Measurements from ENCODE around the gene ITLN1.
A peak's percentile ranks its signal among the peaks of the same experiment; 100 is the strongest.

ITLN1 gene

DNA sequence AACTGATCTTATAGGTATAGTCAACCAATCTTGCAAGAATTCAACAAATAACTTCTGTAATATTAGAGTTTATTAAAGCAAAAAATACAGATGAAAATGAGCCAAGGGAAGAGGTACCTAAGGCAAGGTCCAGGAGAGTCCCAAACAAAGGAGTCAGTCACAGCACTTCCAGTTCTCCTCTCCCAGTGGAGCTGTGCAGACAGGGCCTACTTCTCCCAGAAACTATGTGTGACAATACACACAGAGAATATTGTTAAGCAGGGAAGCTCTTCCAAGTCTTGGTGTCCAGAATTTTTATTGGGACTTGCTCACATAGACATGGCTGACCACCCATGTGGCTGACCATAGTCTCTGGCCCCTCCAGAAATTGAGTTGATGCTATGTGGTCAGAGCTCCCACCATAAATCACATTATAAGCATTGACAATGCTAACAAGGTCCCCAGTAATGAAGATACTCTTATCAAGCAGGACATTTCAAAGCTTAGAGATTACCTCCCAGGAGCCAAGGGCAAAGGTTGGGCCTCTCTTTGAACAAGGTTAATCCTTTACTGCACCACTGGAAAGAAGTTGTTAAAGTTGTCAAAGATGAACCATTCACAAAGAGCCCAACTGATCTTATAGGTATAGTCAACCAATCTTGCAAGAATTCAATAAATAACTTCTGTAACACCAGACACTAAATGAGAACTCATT is 18.8 kb downstream of the ITLN1 start:
- Histone ChIP-seq H3K9ac (ENCODE audit: low read depth, low read length, poor library complexity) (no peak overlapping the region), H2AFZ (ENCODE audit: low read length) (no peak overlapping the region), H3K23ac (ENCODE audit: low read depth, low read length, poor library complexity) (no peak overlapping the region), H3K79me1 (ENCODE audit: low read depth, low read length) (no peaks in the 10 kb centered on the region), H3K9me3 (replicated peaks in 1 of 2; ENCODE audit: control insufficient read depth in 2 of 2, insufficient read depth in 1 of 2, low read depth in 1 of 2, low read length in 2 of 2) (no peaks in the 10 kb centered on the region), H4K8ac (ENCODE audit: low read depth, low read length) (no peak overlapping the region), H3K36me3 (replicated peaks in 1 of 2; ENCODE audit: control insufficient read depth in 2 of 2, insufficient read depth in 2 of 2, low read length in 2 of 2) (no peaks in the 10 kb centered on the region), H2BK12ac (ENCODE audit: low read length) (no peak overlapping the region), H3K27me3 (ENCODE audit: control insufficient read depth in 3 of 3, insufficient read depth in 3 of 3, low read depth in 1 of 3, low read length in 3 of 3) (no peaks in the 10 kb centered on the region), H3K4me2 (ENCODE audit: insufficient read depth, low read length, poor library complexity, severe bottlenecking) (no peak overlapping the region), H3K4me3 (ENCODE audit: low read length in 2 of 2) (no peak overlapping the region), H3K27ac (replicated peaks; ENCODE audit: low read length) (no peak overlapping the region), H4K91ac (ENCODE audit: low read depth, low read length, poor library complexity) (no peak overlapping the region), H3K14ac (ENCODE audit: low read length) (no peak overlapping the region), H3K18ac (ENCODE audit: low read length) (no peak overlapping the region), H2BK5ac (ENCODE audit: low read length) (no peak overlapping the region), H2AK5ac (ENCODE audit: low read depth, low read length) (no peak overlapping the region), H2BK120ac (ENCODE audit: low read depth, low read length) (no peak overlapping the region), H3K4me1 (ENCODE audit: control insufficient read depth in 2 of 2, insufficient read depth in 1 of 2, low read depth in 1 of 2, low read length in 2 of 2) (peaks cover 0 to 4% of the 10 kb centered on the region in 2 donors), H2BK15ac (ENCODE audit: low read length) (no peak overlapping the region), H3K4ac (ENCODE audit: low read length) (no peak overlapping the region)
- DNase-seq (ENCODE audit: low spot score), result no peak

DNA sequence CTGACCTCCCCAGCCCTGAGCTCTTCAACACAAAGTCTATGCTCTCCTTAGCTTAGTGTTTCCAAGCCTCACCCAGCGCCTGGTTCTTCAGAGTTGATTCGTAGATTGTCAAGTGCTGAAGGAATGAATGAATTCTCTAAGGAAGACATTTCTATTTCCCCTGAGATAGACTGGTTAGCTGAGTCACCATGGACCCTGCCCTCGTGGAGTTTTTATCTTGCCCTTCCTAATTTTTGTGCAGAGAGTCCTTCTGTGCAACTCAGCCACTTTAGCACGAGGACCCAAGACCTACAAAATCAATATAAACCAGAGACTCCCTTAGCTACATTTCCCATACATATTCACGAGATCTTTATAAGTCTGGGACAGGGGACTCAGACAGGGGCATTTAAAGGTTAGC is 19.6 kb downstream of the ITLN1 start:
- H3K4ac ChIP-seq (ENCODE audit: low read length), result no peak overlapping the region
- H2BK15ac ChIP-seq (ENCODE audit: low read length), result no peak overlapping the region
- no CpG with 5 or more reads among the region's 5 CpGs for WGBS, 2 donors (ENCODE audit: extremely low coverage in 2 of 2, insufficient read length in 2 of 2, insufficient replicate concordance in 1 of 2)
- H3K36me3 ChIP-seq (replicated peaks in 1 of 2; ENCODE audit: control insufficient read depth in 2 of 2, insufficient read depth in 2 of 2, low read length in 2 of 2), result no peaks in the 10 kb centered on the region
- no peaks in the 10 kb centered on the region for H3K27me3 ChIP-seq (ENCODE audit: control insufficient read depth in 3 of 3, insufficient read depth in 3 of 3, low read depth in 1 of 3, low read length in 3 of 3)
- no peak overlapping the region for H2AFZ ChIP-seq (ENCODE audit: low read length)
- H2AK5ac ChIP-seq (ENCODE audit: low read depth, low read length), result no peak overlapping the region
- H3K79me1 ChIP-seq (ENCODE audit: low read depth, low read length), result no peaks in the 10 kb centered on the region
- H4K8ac ChIP-seq (ENCODE audit: low read depth, low read length), result no peak overlapping the region
- no peaks in the 10 kb centered on the region for H3K9me3 ChIP-seq (replicated peaks in 1 of 2; ENCODE audit: control insufficient read depth in 2 of 2, insufficient read depth in 1 of 2, low read depth in 1 of 2, low read length in 2 of 2)
- no peak overlapping the region for H2BK5ac ChIP-seq (ENCODE audit: low read length)
- H4K91ac ChIP-seq (ENCODE audit: low read depth, low read length, poor library complexity), result no peak overlapping the region
- no peak overlapping the region for H3K27ac ChIP-seq (replicated peaks; ENCODE audit: low read length)
- no peak overlapping the region for H3K18ac ChIP-seq (ENCODE audit: low read length)
- H3K4me1 ChIP-seq (ENCODE audit: control insufficient read depth in 2 of 2, insufficient read depth in 1 of 2, low read depth in 1 of 2, low read length in 2 of 2), result peaks cover 0 to 9% of the 10 kb centered on the region in 2 donors
- no peak overlapping the region for H3K9ac ChIP-seq (ENCODE audit: low read depth, low read length, poor library complexity)
- no peak overlapping the region for H3K4me2 ChIP-seq (ENCODE audit: insufficient read depth, low read length, poor library complexity, severe bottlenecking)
- H2BK12ac ChIP-seq (ENCODE audit: low read length), result no peak overlapping the region
- H2BK120ac ChIP-seq (ENCODE audit: low read depth, low read length), result no peak overlapping the region
- no peak overlapping the region for H3K23ac ChIP-seq (ENCODE audit: low read depth, low read length, poor library complexity)
- H3K4me3 ChIP-seq (ENCODE audit: low read length in 2 of 2), result no peak overlapping the region
- H3K14ac ChIP-seq (ENCODE audit: low read length), result no peak overlapping the region
- no peak for DNase-seq (ENCODE audit: low spot score)

DNA sequence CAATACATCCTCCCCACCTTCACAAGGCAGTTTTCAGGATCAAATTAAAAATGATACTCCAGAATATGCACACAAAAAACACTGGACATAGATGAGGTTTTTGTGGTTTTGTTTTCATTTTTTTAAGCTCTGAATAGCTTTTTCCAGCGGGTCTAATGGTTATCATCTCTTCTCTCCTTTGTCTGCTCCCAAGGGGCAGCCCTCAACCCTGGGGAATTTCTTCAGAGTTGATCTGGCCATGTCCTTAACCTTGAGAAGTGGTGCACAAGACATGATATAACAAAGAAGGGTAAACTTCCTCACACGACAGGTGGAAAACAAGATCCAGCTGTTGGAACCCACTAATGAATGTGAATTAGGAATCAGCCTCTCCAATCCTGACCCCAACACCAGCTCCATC is 20.8 kb downstream of the ITLN1 start:
- Histone ChIP-seq H3K79me1 (ENCODE audit: low read depth, low read length) (no peaks in the 10 kb centered on the region), H3K4me1 (ENCODE audit: control insufficient read depth in 2 of 2, insufficient read depth in 1 of 2, low read depth in 1 of 2, low read length in 2 of 2) (peaks cover 0 to 9% of the 10 kb centered on the region in 2 donors), H4K91ac (ENCODE audit: low read depth, low read length, poor library complexity) (no peak overlapping the region), H3K18ac (ENCODE audit: low read length) (no peak overlapping the region), H3K9me3 (replicated peaks in 1 of 2; ENCODE audit: control insufficient read depth in 2 of 2, insufficient read depth in 1 of 2, low read depth in 1 of 2, low read length in 2 of 2) (no peaks in the 10 kb centered on the region), H3K4me3 (ENCODE audit: low read length in 2 of 2) (no peak overlapping the region), H2BK120ac (ENCODE audit: low read depth, low read length) (no peak overlapping the region), H3K4me2 (ENCODE audit: insufficient read depth, low read length, poor library complexity, severe bottlenecking) (no peak overlapping the region), H3K23ac (ENCODE audit: low read depth, low read length, poor library complexity) (no peak overlapping the region), H3K27ac (replicated peaks; ENCODE audit: low read length) (no peak overlapping the region), H4K8ac (ENCODE audit: low read depth, low read length) (no peak overlapping the region), H2BK12ac (ENCODE audit: low read length) (no peak overlapping the region), H3K4ac (ENCODE audit: low read length) (no peak overlapping the region), H3K36me3 (replicated peaks in 1 of 2; ENCODE audit: control insufficient read depth in 2 of 2, insufficient read depth in 2 of 2, low read length in 2 of 2) (no peaks in the 10 kb centered on the region), H2BK15ac (ENCODE audit: low read length) (no peak overlapping the region), H3K9ac (ENCODE audit: low read depth, low read length, poor library complexity) (no peak overlapping the region), H2AK5ac (ENCODE audit: low read depth, low read length) (no peak overlapping the region), H2BK5ac (ENCODE audit: low read length) (no peak overlapping the region), H2AFZ (ENCODE audit: low read length) (no peak overlapping the region), H3K27me3 (ENCODE audit: control insufficient read depth in 3 of 3, insufficient read depth in 3 of 3, low read depth in 1 of 3, low read length in 3 of 3) (no peaks in the 10 kb centered on the region), H3K14ac (ENCODE audit: low read length) (no peak overlapping the region)
- no CpG with 5 or more reads among the region's 2 CpGs for WGBS, 2 donors (ENCODE audit: extremely low coverage in 2 of 2, insufficient read length in 2 of 2, insufficient replicate concordance in 1 of 2)
- no peak for DNase-seq (ENCODE audit: low spot score)

DNA sequence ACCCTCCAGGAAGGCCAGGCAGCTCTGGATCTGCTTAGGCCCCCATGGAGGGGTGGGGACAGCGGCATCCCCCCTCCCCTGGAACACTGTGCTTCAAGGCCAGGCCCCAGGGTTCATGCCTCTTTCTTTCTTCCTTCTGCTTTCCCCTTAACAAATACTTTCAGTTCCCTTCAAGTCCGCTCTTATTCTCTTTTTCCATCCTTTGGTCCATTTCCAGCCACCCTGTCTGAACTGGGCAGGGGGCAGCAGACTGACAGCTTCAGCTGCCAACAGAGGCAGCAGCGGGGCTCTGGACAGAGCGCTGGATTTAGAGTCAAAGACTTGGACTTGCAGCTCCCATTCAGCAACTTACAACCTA is 21.2 kb downstream of the ITLN1 start:
- peaks cover 0 to 9% of the 10 kb centered on the region in 2 donors for H3K4me1 ChIP-seq (ENCODE audit: control insufficient read depth in 2 of 2, insufficient read depth in 1 of 2, low read depth in 1 of 2, low read length in 2 of 2)
- no CpG with 5 or more reads among the region's 4 CpGs for WGBS, 2 donors (ENCODE audit: extremely low coverage in 2 of 2, insufficient read length in 2 of 2, insufficient replicate concordance in 1 of 2)
- no peak overlapping the region for H4K8ac ChIP-seq (ENCODE audit: low read depth, low read length)
- no peak overlapping the region for H2BK15ac ChIP-seq (ENCODE audit: low read length)
- H3K9ac ChIP-seq (ENCODE audit: low read depth, low read length, poor library complexity), result no peak overlapping the region
- no peak overlapping the region for H2BK120ac ChIP-seq (ENCODE audit: low read depth, low read length)
- no peaks in the 10 kb centered on the region for H3K36me3 ChIP-seq (replicated peaks in 1 of 2; ENCODE audit: control insufficient read depth in 2 of 2, insufficient read depth in 2 of 2, low read length in 2 of 2)
- H3K23ac ChIP-seq (ENCODE audit: low read depth, low read length, poor library complexity), result no peak overlapping the region
- no peak overlapping the region for H3K4me2 ChIP-seq (ENCODE audit: insufficient read depth, low read length, poor library complexity, severe bottlenecking)
- no peak overlapping the region for H2AK5ac ChIP-seq (ENCODE audit: low read depth, low read length)
- no peak overlapping the region for H3K27ac ChIP-seq (replicated peaks; ENCODE audit: low read length)
- H3K27me3 ChIP-seq (ENCODE audit: control insufficient read depth in 3 of 3, insufficient read depth in 3 of 3, low read depth in 1 of 3, low read length in 3 of 3), result no peaks in the 10 kb centered on the region
- H3K14ac ChIP-seq (ENCODE audit: low read length), result no peak overlapping the region
- H3K4me3 ChIP-seq (ENCODE audit: low read length in 2 of 2), result no peak overlapping the region
- no peak overlapping the region for H2AFZ ChIP-seq (ENCODE audit: low read length)
- H2BK12ac ChIP-seq (ENCODE audit: low read length), result no peak overlapping the region
- H3K9me3 ChIP-seq (replicated peaks in 1 of 2; ENCODE audit: control insufficient read depth in 2 of 2, insufficient read depth in 1 of 2, low read depth in 1 of 2, low read length in 2 of 2), result no peaks in the 10 kb centered on the region
- H4K91ac ChIP-seq (ENCODE audit: low read depth, low read length, poor library complexity), result no peak overlapping the region
- peak overlapping the region; percentile 80 for H3K18ac ChIP-seq (ENCODE audit: low read length)
- H3K79me1 ChIP-seq (ENCODE audit: low read depth, low read length), result no peaks in the 10 kb centered on the region
- no peak overlapping the region for H3K4ac ChIP-seq (ENCODE audit: low read length)
- no peak overlapping the region for H2BK5ac ChIP-seq (ENCODE audit: low read length)
- no peak for DNase-seq (ENCODE audit: low spot score)
